GM12892 (cell line): ENCODE data around the gene DYNC1I1.

ENCODE experiments used
- DNase-seq: peaks from one replicate; pipeline ENCODE4 v3.0.0; 2011; ENCODE audit not compliant: insufficient read length
- FAIRE-seq: peaks from 2 replicates; lab custom pipeline; 2011; peaks lifted over from hg19 to GRCh38; lab: Jason Lieb, UNC
- POLR2A ChIP-seq: IDR thresholded peaks from 2 replicates; pipeline ENCODE4 v1.6.1; 2011; ENCODE audit warnings: low read depth, low read length, control low read depth
- POLR2AphosphoS5 ChIP-seq: IDR thresholded peaks from 2 replicates; pipeline ENCODE4 v1.6.1; 2011; ENCODE audit warnings: low read depth, low read length, control low read depth
- TAF1 ChIP-seq: IDR thresholded peaks from 2 replicates; pipeline ENCODE4 v1.6.1; 2011; ENCODE audit warnings: low read depth, mild to moderate bottlenecking, control low read depth, low read length, borderline replicate concordance

Gene DYNC1I1

DNA sequence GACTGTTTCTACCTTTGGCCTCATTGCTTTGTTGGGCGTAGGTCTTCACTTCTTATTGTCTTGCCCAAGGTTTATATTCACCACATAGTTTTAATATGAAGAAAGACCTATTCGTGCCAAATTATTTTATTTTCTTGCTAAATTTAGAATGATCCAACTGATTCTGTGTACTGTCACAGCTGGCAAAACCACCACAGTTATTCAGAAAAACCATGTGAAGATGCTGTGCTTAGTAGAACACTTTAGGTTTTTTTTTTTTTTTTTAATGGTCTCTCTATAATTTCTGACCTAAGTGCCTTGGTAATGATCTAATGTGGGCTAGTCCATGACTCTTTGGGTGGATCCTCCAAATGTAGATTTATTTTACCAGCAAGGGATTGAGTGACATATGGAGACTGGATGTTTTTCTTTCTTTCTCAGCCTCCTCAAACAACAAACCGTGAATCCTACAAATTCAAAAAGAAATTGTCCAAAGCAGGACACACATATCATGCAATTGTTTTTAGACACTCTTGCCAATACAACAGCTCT is 243.8 kb downstream of the DYNC1I1 start:
- TF ChIP-seq POLR2A (no peak), TAF1 (no peak), POLR2AphosphoS5 (no peak)
- FAIRE-seq (no peak), DNase-seq (no peak)

GRCh38 chr7:96016735-96017134 is 244.4 kb downstream of the DYNC1I1 start:
- DNase-seq (no peak), FAIRE-seq (no peak)
- TF ChIP-seq TAF1: no peak
- TF ChIP-seq POLR2A: no peak
- TF ChIP-seq POLR2AphosphoS5: no peak

DNA sequence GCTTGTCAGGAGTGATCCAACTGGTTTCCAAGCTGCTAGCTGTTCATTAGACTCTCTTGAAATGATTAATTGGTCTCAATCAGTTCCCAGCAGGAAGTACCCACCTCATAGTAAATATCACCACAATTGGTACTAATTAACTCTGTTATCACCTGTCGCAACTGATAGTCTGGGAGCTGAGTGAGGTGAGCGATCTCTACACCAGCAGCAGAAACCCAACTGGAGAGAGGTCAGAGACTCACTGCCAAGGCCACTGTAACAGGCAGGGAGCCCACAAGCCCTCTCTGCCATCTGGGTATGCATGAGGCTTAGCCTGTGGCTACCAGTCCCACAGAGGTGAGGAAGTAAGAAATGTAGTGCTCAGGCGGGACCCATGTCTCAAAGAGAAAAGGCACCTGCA is 245.5 kb downstream of the DYNC1I1 start:
- FAIRE-seq: no peak
- TF ChIP-seq TAF1 (no peak), POLR2AphosphoS5 (no peak), POLR2A (no peak)
- no peak for DNase-seq

DNA sequence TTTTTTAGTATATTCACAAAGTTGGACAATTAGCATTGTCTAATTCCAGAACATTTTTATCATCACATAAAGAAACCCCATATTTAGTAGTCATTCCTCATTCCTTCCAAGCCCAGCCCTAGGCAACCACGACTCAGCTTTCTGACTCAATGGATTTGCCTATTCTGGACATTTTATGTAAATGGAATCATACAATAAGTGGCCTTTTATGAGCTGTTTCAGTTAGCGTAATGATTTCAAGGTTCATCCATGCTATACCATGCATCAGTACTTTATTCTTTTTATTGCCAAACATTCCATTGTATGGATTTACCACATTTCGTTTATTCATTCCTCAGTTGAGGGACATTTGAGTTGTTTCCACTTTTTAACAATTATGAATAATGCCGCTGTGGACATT is 249.2 kb downstream of the DYNC1I1 start:
- DNase-seq: no peak
- no peak for FAIRE-seq
- no peak for TF ChIP-seq POLR2AphosphoS5
- TF ChIP-seq TAF1: no peak
- no peak for TF ChIP-seq POLR2A

GRCh38 chr7:96023387-96023786 is 251.0 kb downstream of the DYNC1I1 start:
- no peak for DNase-seq
- no peak for FAIRE-seq
- no peak for TF ChIP-seq TAF1
- no peak for TF ChIP-seq POLR2A
- no peak for TF ChIP-seq POLR2AphosphoS5

DNA sequence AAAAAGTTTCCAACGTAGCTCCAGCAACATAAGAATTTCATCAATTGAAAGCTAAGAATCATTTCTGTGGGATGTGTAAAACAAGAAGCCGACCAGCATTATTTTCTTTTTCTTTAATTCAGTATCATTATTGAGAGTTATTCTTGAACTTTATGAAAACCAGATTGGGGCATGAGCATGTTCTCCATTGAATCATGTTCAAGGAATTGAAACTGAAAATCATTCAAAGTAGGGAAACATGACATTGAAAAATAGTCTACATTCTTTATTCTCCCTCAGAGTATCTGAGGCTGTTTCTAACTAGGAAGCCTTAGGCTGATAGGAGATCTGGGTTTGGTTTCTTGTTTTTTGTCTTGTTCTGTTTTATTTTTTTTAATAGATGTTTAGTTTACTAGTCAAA is 253.7 kb downstream of the DYNC1I1 start:
- no peak for FAIRE-seq
- DNase-seq: no peak
- TF ChIP-seq POLR2AphosphoS5 (no peak), TAF1 (no peak), POLR2A (no peak)

DNA sequence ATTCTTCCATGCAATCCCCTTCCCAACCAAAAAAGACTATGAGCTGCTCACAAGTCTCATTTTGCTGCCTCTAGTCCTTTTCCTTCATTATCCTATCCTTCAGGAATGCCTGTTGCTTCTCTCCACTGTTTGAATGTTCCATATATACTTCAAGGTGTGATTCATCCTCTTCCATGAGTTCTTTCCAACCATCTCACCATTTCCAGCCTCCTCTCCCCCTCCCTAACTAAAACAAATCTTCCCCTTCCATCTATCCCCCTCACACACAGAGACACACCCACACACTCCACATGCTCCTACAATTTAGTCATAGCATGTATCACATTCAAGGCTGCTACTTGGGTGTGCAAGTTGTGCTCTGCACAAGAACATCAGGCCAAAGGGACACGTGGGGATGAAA is 254.3 kb downstream of the DYNC1I1 start:
- TF ChIP-seq POLR2A: no peak
- TF ChIP-seq TAF1: no peak
- TF ChIP-seq POLR2AphosphoS5: no peak
- DNase-seq: no peak
- FAIRE-seq: no peak

GRCh38 chr7:96028729-96029128 is 256.4 kb downstream of the DYNC1I1 start:
- FAIRE-seq (no peak), DNase-seq (no peak)
- TF ChIP-seq TAF1: no peak
- no peak for TF ChIP-seq POLR2A
- TF ChIP-seq POLR2AphosphoS5: no peak

- DNase-seq (no peak), FAIRE-seq (no peak)
- no peak for TF ChIP-seq POLR2A
- no peak for TF ChIP-seq TAF1
- no peak for TF ChIP-seq POLR2AphosphoS5
Observed at GRCh38 chr7:96033009-96033598, 260.8 kb downstream of the DYNC1I1 start.

GRCh38 chr7:96034940-96035727 is 262.8 kb downstream of the DYNC1I1 start:
- DNase-seq (no peak), FAIRE-seq (no peak)
- no peak for TF ChIP-seq POLR2AphosphoS5
- no peak for TF ChIP-seq POLR2A
- TF ChIP-seq TAF1: no peak

- no peak for TF ChIP-seq POLR2A
- no peak for TF ChIP-seq POLR2AphosphoS5
- no peak for TF ChIP-seq TAF1
- DNase-seq (no peak), FAIRE-seq (no peak)
Observed at GRCh38 chr7:96040250-96040772, 268.0 kb downstream of the DYNC1I1 start.

DNA sequence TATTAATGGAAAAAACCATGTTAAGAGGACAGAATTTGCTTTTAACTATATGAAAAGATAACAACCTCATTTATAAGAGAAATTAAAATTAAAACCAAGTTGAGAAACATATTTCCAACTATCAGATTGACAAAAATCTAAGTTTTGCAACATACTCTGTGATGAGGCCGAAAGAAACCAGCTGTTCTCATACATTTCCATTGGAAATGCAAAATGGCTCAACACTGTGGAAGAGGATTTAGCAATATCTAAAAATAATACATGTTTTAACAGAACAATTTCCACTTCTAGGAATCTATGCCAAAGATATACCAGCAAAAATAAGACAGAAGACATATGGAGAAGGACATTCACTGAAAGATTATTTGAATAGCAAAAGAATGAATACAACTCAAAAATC is 268.8 kb downstream of the DYNC1I1 start:
- FAIRE-seq (no peak), DNase-seq (no peak)
- TF ChIP-seq POLR2A (no peak), TAF1 (no peak), POLR2AphosphoS5 (no peak)
